T-cell (primary cell): ENCODE data around the gene SCML1. TPM values are rescaled to one million over a fixed set of nuclear protein-coding genes. Genes with fewer than 3 reads are reported as not detected.

Source experiments
- ATAC-seq, 4 experiments: fragments of 200-7000 bp in 3 of 4; fragments of 150-1000 bp in 1 of 4; cut with Tn5 transposase; replicated peaks in 1 of 4; 1 replicate in 3 of 4; 2 replicates in 1 of 4; pipeline ENCODE4 v1.10.0; 2021; ENCODE audit warnings: moderate library complexity in 3 of 4, mild to moderate bottlenecking in 2 of 4, moderate number of reproducible peaks in 1 of 4
- CTCF ChIA-PET, 2 donors: fragments of 300-600 bp; sonication (Branson Sonifier 250); formaldehyde crosslinking; loops; one replicate each; lab custom pipeline; 2022; ENCODE audit warnings: antibody characterized with exemption in 2 of 2; lab: Charles Lee
- POLR2A ChIA-PET, 2 donors: fragments of 300-600 bp; sonication (Branson Sonifier 250); formaldehyde crosslinking; loops; one replicate each; lab custom pipeline; 2022; ENCODE audit warnings: antibody characterized with exemption in 2 of 2; lab: Charles Lee
- DNase-seq, 35 experiments: peaks; one replicate each; pipeline versions ENCODE4 v3.0.0 to v3.0.0-alpha.2; 2013 to 2023
- H3K27ac ChIP-seq: one replicate; pipeline ENCODE4 v1.5.1; 2013; ENCODE audit warnings: low read length
- H3K27me3 ChIP-seq, 2 experiments: replicated peaks in 1 of 2; 1 replicate in 1 of 2; 2 replicates in 1 of 2; pipeline versions ENCODE4 v1.6.1 to v1.7.0; 2013; ENCODE audit warnings: low read length in 1 of 2, mixed read lengths in 1 of 2; ENCODE audit not compliant: control insufficient read depth in 2 of 2, insufficient read depth in 2 of 2; ENCODE audit errors: extremely low read depth in 1 of 2
- H3K36me3 ChIP-seq, 2 donors: 1 replicate in 1 of 2; 2 replicates in 1 of 2; pipeline versions ENCODE4 v1.6.1 to v1.7.0; 2013; ENCODE audit warnings: low read length in 1 of 2; ENCODE audit not compliant: control insufficient read depth in 2 of 2, insufficient read depth in 1 of 2; ENCODE audit errors: extremely low read depth in 1 of 2
- H3K4me1 ChIP-seq, 2 experiments: 1 replicate in 1 of 2; 2 replicates in 1 of 2; pipeline versions ENCODE4 v1.6.1 to v1.7.0; 2013; ENCODE audit warnings: low read length in 2 of 2, mixed read lengths in 1 of 2; ENCODE audit not compliant: insufficient read depth in 2 of 2, control insufficient read depth in 1 of 2; ENCODE audit errors: extremely low read depth in 1 of 2
- H3K4me3 ChIP-seq, 2 donors: 1 replicate in 1 of 2; 2 replicates in 1 of 2; pipeline versions ENCODE4 v1.5.1 to v1.7.0; 2013; ENCODE audit warnings: mild to moderate bottlenecking in 2 of 2, low read length in 1 of 2, moderate library complexity in 1 of 2; ENCODE audit not compliant: control insufficient read depth in 1 of 2; ENCODE audit errors: extremely low read depth in 1 of 2
- H3K9me3 ChIP-seq: 2 replicates; pipeline ENCODE4 v1.7.0; 2013
- H3K27ac Mint-ChIP-seq, 2 donors: one replicate each; pipeline ENCODE4 v1.8.0; 2020 to 2021; ENCODE audit warnings: mild to moderate bottlenecking in 2 of 2, mixed read lengths in 2 of 2
- H3K27me3 Mint-ChIP-seq, 2 donors: one replicate each; pipeline ENCODE4 v1.8.0; 2021 to 2022; ENCODE audit warnings: mixed read lengths in 2 of 2
- H3K36me3 Mint-ChIP-seq: one replicate; pipeline ENCODE4 v1.8.0; 2021; ENCODE audit warnings: mixed read lengths
- H3K4me1 Mint-ChIP-seq, 3 donors: one replicate each; pipeline ENCODE4 v1.8.0; 2020 to 2022; ENCODE audit warnings: mixed read lengths in 3 of 3, mild to moderate bottlenecking in 1 of 3
- H3K4me3 Mint-ChIP-seq, 3 donors: one replicate each; pipeline ENCODE4 v1.8.0; 2020 to 2022; ENCODE audit warnings: mild to moderate bottlenecking in 3 of 3, mixed read lengths in 3 of 3, moderate library complexity in 3 of 3
- H3K9me3 Mint-ChIP-seq, 3 donors: one replicate each; pipeline ENCODE4 v1.8.0; 2020 to 2022; ENCODE audit warnings: mixed read lengths in 3 of 3
- WGBS: methylation state at CpG from one replicate; pipeline ENCODE4 v1.1.5; 2013; ENCODE audit warnings: missing lambda C conversion rate; ENCODE audit not compliant: insufficient coverage; 5-methylcytosine and 5-hydroxymethylcytosine counted together
- total RNA-seq, 35 experiments: library from RNA in 6 of 35; stranded (reverse) in 6 of 35; fragments of 120-200 nt in 1 of 35; gene quantifications; one replicate each; pipeline versions ENCODE4 v1.2.1 to v1.2.4 and lab custom pipeline; 2013 to 2026

SCML1 gene
- total RNA-seq (10 to 100 TPM; 13.6 to 33.0 (median 23.0) TPM), total RNA-seq (lab: John Stamatoyannopoulos, UW) (3.2 to 78.1 (median 39.1) reads per million in 29 experiments)
- total RNA-seq (2013): 6.8 TPM

- H3K36me3 ChIP-seq: no peaks in the 10 kb centered on the region
- CTCF ChIA-PET: interaction anchor here in 1 of 2 donors (0.7 to 1.0 kb wide), 2 partner anchors 208 to 1597 kb away, joined by 3 to 9 read pairs; no protein-coding TSS in a partner anchor
- H3K27me3 ChIP-seq: peaks cover 0 to 9% of the 10 kb centered on the region in 2 experiments
- Mint-ChIP-seq H3K27ac (peak within 1 kb of the TSS; percentile 89 to 93), H3K27me3 (peaks cover 0 to 2% of the 10 kb centered on the region in 2 donors), H3K9me3 (no peaks in the 10 kb centered on the region), H3K4me3 (peak within 1 kb of the TSS; percentile 86 to 98 (median 93)), H3K4me1 (peaks cover 22 to 34% (median 26%) of the 10 kb centered on the region in 3 donors), H3K36me3 (no peaks in the 10 kb centered on the region)
- H3K4me1 ChIP-seq: peaks cover 8 to 21% of the 10 kb centered on the region in 2 experiments
- 1% methylated on average over 11 of the region's 67 CpGs for WGBS
- H3K9me3 ChIP-seq: no peaks in the 10 kb centered on the region
- peak within 1 kb of the TSS; percentile 64 for H3K27ac ChIP-seq
- DNase-seq (peak; percentile 63 to 88 (median 77)), ATAC-seq (peak; percentile 75 to 85 (median 84))
- POLR2A ChIA-PET: interaction anchor here (0.7 kb wide), 4 partner anchors 249 to 1610 kb away, joined by 3 to 11 read pairs (median 7); no protein-coding TSS in a partner anchor
- peak within 1 kb of the TSS; percentile 60 to 80 for H3K4me3 ChIP-seq
Measured at GRCh38 chrX:17736856-17737709, at the start of gene SCML1. TSS of gene SCML1 (plus strand) at chrX:17737493. CDS start at chrX:17744187, 6,694 bp downstream.

GRCh38 chrX:17687648-17688047 lies 49.6 kb upstream of the SCML1 start:
- peaks cover 2 to 12% of the 10 kb centered on the region in 2 donors for H3K27me3 Mint-ChIP-seq
- H3K9me3 Mint-ChIP-seq: no peaks in the 10 kb centered on the region
- H3K27ac Mint-ChIP-seq: no peak overlapping the region
- ATAC-seq (no peak), DNase-seq (no peak)
- ChIA-PET CTCF (no interaction called here), POLR2A (no interaction called here)
- Histone ChIP-seq H3K4me3 (no peak overlapping the region), H3K4me1 (peaks cover 0 to 2% of the 10 kb centered on the region in 2 experiments), H3K27me3 (peaks cover 0 to 4% of the 10 kb centered on the region in 2 experiments), H3K9me3 (no peaks in the 10 kb centered on the region), H3K27ac (no peak overlapping the region), H3K36me3 (no peaks in the 10 kb centered on the region)
- H3K4me3 Mint-ChIP-seq: no peak overlapping the region
- peaks cover 5 to 6% (median 5%) of the 10 kb centered on the region in 3 donors for H3K4me1 Mint-ChIP-seq
- WGBS: 100% methylated on average over 7 of the region's 14 CpGs
- H3K36me3 Mint-ChIP-seq: no peaks in the 10 kb centered on the region

GRCh38 chrX:17689971-17690409 lies 47.3 kb upstream of the SCML1 start:
- Histone ChIP-seq H3K27me3 (peaks cover 0 to 4% of the 10 kb centered on the region in 2 experiments), H3K9me3 (no peaks in the 10 kb centered on the region), H3K4me3 (no peak overlapping the region), H3K4me1 (no peaks in the 10 kb centered on the region), H3K36me3 (no peaks in the 10 kb centered on the region), H3K27ac (no peak overlapping the region)
- ChIA-PET POLR2A (no interaction called here), CTCF (interaction anchor here in 1 of 2 donors (0.8 kb wide), 1 partner anchor 453 kb away, joined by 3 read pairs; no protein-coding TSS in a partner anchor)
- Mint-ChIP-seq H3K4me1 (no peaks in the 10 kb centered on the region), H3K27ac (peak overlapping the region in 1 of 2 donors; percentile 57), H3K27me3 (peaks cover 2 to 9% of the 10 kb centered on the region in 2 donors), H3K36me3 (no peaks in the 10 kb centered on the region), H3K9me3 (no peaks in the 10 kb centered on the region), H3K4me3 (no peak overlapping the region)
- ATAC-seq (peak; percentile 37 to 69 (median 55)), DNase-seq (peak in 25 of 35 experiments; percentile 0 to 65 (median 9))
- no CpG with 5 or more reads among the region's 4 CpGs for WGBS

- H3K27ac Mint-ChIP-seq: no peak overlapping the region
- no peak overlapping the region for H3K27ac ChIP-seq
- H3K4me1 ChIP-seq: no peaks in the 10 kb centered on the region
- no CpG with 5 or more reads among the region's 5 CpGs for WGBS
- no peak overlapping the region for H3K4me3 ChIP-seq
- no peaks in the 10 kb centered on the region for H3K9me3 Mint-ChIP-seq
- H3K4me1 Mint-ChIP-seq: no peaks in the 10 kb centered on the region
- no peaks in the 10 kb centered on the region for H3K36me3 Mint-ChIP-seq
- POLR2A ChIA-PET: no interaction called here
- no peaks in the 10 kb centered on the region for H3K27me3 ChIP-seq
- H3K9me3 ChIP-seq: no peaks in the 10 kb centered on the region
- H3K27me3 Mint-ChIP-seq: peaks cover 2 to 14% of the 10 kb centered on the region in 2 donors
- CTCF ChIA-PET: interaction anchor here in 1 of 2 donors (1.1 kb wide), 1 partner anchor 13 kb away, joined by 3 read pairs; no protein-coding TSS in a partner anchor
- no peak overlapping the region for H3K4me3 Mint-ChIP-seq
- no peak for DNase-seq
- H3K36me3 ChIP-seq: no peaks in the 10 kb centered on the region
- no peak for ATAC-seq
Measured at GRCh38 chrX:17692709-17693346, 44.5 kb upstream of the SCML1 start.

GRCh38 chrX:17697191-17697590 lies 40.1 kb upstream of the SCML1 start:
- Mint-ChIP-seq H3K27ac (no peak overlapping the region), H3K36me3 (no peaks in the 10 kb centered on the region), H3K27me3 (peaks cover 2 to 5% of the 10 kb centered on the region in 2 donors), H3K4me1 (no peaks in the 10 kb centered on the region), H3K9me3 (no peaks in the 10 kb centered on the region), H3K4me3 (no peak overlapping the region)
- ChIA-PET CTCF (interaction anchor here (0.5 to 0.7 kb wide), 2 partner anchors 65 to 734 kb away, joined by 3 to 4 read pairs; no protein-coding TSS in a partner anchor), POLR2A (interaction anchor here in 1 of 2 donors (0.7 kb wide), 1 partner anchor 22 kb away, joined by 5 read pairs; no protein-coding TSS in a partner anchor)
- no peaks in the 10 kb centered on the region for H3K27me3 ChIP-seq
- H3K4me1 ChIP-seq: no peaks in the 10 kb centered on the region
- DNase-seq (peak in 1 of 35 experiments; percentile 32), ATAC-seq (no peak)
- no peak overlapping the region for H3K27ac ChIP-seq
- no CpG with 5 or more reads among the region's 1 CpG for WGBS
- no peak overlapping the region for H3K4me3 ChIP-seq
- no peaks in the 10 kb centered on the region for H3K36me3 ChIP-seq
- H3K9me3 ChIP-seq: no peaks in the 10 kb centered on the region

- no peaks in the 10 kb centered on the region for H3K4me1 Mint-ChIP-seq
- H3K27ac ChIP-seq: no peak overlapping the region
- H3K9me3 Mint-ChIP-seq: no peaks in the 10 kb centered on the region
- no peak for ATAC-seq
- CTCF ChIA-PET: no interaction called here
- POLR2A ChIA-PET: no interaction called here
- H3K36me3 ChIP-seq: no peaks in the 10 kb centered on the region
- H3K4me3 Mint-ChIP-seq: no peak overlapping the region
- H3K27me3 ChIP-seq: no peaks in the 10 kb centered on the region
- peaks cover 2 to 5% of the 10 kb centered on the region in 2 donors for H3K27me3 Mint-ChIP-seq
- WGBS: no CpG with 5 or more reads among the region's 1 CpG
- no peaks in the 10 kb centered on the region for H3K4me1 ChIP-seq
- no peak overlapping the region for H3K4me3 ChIP-seq
- no peak overlapping the region for H3K27ac Mint-ChIP-seq
- H3K9me3 ChIP-seq: no peaks in the 10 kb centered on the region
- DNase-seq: no peak
- no peaks in the 10 kb centered on the region for H3K36me3 Mint-ChIP-seq
Measured at GRCh38 chrX:17700976-17701375, 36.3 kb upstream of the SCML1 start.
